GM19035 (cell line): Measurements from ENCODE around the gene LTF.
"Not testable (repeated sequence)": the region's sequence is repeated elsewhere in the genome, so short reads cannot be mapped to it uniquely, and the experiment has no call there.

Source experiments
- ATAC-seq: cut with Tn5 transposase; IDR thresholded peaks from one replicate; pipeline ENCODE4 v1.9.1; 2021; ENCODE audit not compliant: unreplicated experiment

The LTF gene

GRCh38 chr3:46416811-46417510 is 47.7 kb downstream of the LTF start:
- ATAC-seq: no peak

- no peak for ATAC-seq
These were observed 48.4 kb downstream of the LTF start for GRCh38 chr3:46416125-46416810.

GRCh38 chr3:46414739-46415138 is 50.0 kb downstream of the LTF start:
- no peak for ATAC-seq

GRCh38 chr3:46413951-46414350 is 50.8 kb downstream of the LTF start:
- ATAC-seq: no peak

- no peak for ATAC-seq
These were observed 51.9 kb downstream of the LTF start for GRCh38 chr3:46412786-46413298.

- no peak for ATAC-seq
These were observed 53.4 kb downstream of the LTF start for GRCh38 chr3:46411271-46411670.

- ATAC-seq: no peak
These were observed 54.0 kb downstream of the LTF start for GRCh38 chr3:46410669-46411068.

- no peak for ATAC-seq
These were observed 54.8 kb downstream of the LTF start for GRCh38 chr3:46409739-46410489.

- no peak for ATAC-seq
These were observed 55.9 kb downstream of the LTF start for GRCh38 chr3:46408853-46409252.

GRCh38 chr3:46407970-46408369 is 56.7 kb downstream of the LTF start:
- no peak for ATAC-seq

- no peak for ATAC-seq
These were observed 57.7 kb downstream of the LTF start, which contains the start of the genes CCR5AS and CCRL2 for GRCh38 chr3:46406788-46407611. Gene CCR5AS, minus strand, starts transcription at chr3:46407066. Gene CCRL2, plus strand, starts transcription at chr3:46407259. Its CDS starts 821 bp downstream, at chr3:46408080.

GRCh38 chr3:46406443-46406787 is 58.3 kb downstream of the LTF start:
- ATAC-seq: no peak

- no peak for ATAC-seq
These were observed 59.2 kb downstream of the LTF start for GRCh38 chr3:46405301-46406019.

GRCh38 chr3:46402902-46403301 is 61.8 kb downstream of the LTF start:
- ATAC-seq: not testable (repeated sequence)

GRCh38 chr3:46401579-46401978 is 63.1 kb downstream of the LTF start:
- no peak for ATAC-seq

- ATAC-seq: no peak
These were observed 63.9 kb downstream of the LTF start for GRCh38 chr3:46400846-46401245.

- ATAC-seq: no peak
These were observed 64.5 kb downstream of the LTF start for GRCh38 chr3:46400000-46400734.

GRCh38 chr3:46399557-46399956 is 65.1 kb downstream of the LTF start:
- no peak for ATAC-seq

- ATAC-seq: no peak
These were observed 65.6 kb downstream of the LTF start for GRCh38 chr3:46399098-46399497.
